Stimulated activated naive CD4-positive, alpha-beta T cell (primary cell): Measurements from ENCODE around the gene ZMYM1.
"Not testable (repeated sequence)": the region's sequence is repeated elsewhere in the genome, so short reads cannot be mapped to it uniquely, and the experiment has no call there.

Experiments
- DNase-seq, 6 experiments: peaks; one replicate each; lab custom pipeline; 2025; lab: John Stamatoyannopoulos, UW

The ZMYM1 gene

DNA sequence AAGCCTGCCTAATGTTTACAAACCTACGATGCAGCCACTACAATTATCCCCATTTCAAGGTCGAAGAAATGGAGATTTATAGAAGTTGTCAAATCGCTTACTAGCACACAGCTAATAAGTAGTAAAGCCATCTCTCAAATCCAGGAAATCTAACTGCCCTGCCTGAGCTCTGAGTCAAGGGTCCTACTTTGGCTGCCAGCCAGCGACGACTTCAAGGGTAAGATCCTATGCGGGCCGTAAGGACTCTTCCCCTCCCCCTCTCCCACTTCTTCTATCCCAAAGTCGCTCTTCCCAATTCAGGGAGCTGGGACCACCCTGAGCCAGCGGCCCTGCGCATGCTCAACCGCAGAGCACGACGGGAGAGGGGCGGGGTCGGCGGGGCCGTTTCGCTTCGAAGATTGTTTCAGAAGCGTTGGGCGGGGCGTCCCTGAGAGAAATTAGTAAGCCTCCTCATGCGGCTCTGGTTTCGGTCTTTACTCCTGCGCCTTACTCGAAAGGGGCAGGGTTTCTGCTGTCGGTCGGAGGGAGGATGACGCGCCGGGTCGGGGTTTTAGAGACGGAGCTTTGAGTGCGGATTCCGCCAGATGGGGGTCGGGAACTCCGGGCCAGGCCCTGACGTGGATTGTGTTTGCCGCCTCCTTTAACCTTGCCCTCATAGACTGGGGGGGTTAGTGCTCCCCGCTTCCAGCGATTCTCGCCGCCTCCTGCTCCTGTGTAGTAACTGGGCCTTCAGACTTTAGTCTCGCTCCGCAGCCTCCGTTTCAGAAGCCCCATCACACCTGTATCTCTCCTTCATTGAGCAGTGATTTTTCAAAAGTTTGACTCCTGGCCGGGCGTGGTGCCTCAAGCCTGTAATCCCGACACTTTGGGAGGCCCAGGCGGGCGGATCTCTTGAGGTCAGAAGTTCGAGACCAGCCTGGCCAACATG lies at the start of gene ZMYM1:
TSS of gene ZMYM1 (plus strand) at position 383 of the 928 bp plus-strand sequence. CDS start 14,603 bp downstream, outside the sequence.
- peak; percentile 62 to 76 (median 68) for DNase-seq

GRCh38 chr1:35029761-35030160 lies 49.4 kb upstream of the ZMYM1 start:
- no peak for DNase-seq

- no peak for DNase-seq
These were observed 48.8 kb upstream of the ZMYM1 start for GRCh38 chr1:35030338-35030737.

DNA sequence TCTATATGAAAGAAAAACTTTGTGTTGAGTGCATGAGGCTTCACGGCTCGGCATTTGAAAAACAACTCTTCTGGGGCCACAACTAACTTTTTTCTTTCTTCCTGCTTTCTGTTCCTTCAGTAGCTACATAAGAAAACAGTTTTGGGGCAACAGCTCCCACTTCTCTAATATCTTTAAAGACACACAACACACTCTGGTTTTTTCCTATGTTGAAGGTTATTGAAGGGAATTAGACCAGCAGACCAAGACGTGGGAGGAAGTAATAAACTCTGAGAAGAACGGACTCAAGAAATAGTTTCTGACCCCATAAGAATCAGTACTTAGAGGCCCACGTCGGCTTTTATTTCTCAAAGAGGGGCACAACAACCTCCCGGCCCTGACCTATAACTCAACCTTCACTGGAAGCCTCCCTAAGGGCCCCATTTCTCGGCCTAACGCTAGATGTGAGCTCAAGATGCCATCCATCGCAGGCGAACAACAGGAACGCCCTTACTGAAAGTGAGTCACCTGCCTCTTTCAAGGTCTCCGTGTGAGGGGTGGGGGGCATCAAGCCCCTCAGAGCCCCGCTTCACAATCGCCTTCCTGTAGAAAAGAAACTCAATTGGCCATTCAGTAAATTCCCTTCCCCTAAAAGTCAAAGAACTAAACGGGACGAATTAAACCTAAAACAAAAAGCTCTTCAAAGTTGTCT lies 48.3 kb upstream of the ZMYM1 start:
- DNase-seq: peak in 3 of 6 experiments; percentile 7 to 59 (median 31)

DNA sequence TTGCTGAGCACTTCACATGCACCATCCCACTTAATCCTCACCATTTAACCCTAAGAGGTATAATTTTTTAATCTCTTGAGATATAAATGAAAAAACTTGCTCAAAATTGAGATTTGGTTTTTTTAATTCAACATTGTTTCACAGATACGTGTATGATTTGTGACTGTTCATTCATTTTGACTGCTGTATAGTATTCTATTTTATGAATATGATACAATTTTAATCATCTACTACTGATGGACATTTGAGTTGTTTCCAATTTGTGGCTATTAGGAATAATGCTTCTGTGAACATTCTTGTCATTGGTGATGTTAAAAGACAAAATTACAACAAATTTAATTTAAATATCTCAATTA lies 46.8 kb upstream of the ZMYM1 start:
- DNase-seq: no peak

- DNase-seq: no peak
These were observed 45.8 kb upstream of the ZMYM1 start for GRCh38 chr1:35033346-35033745.

DNA sequence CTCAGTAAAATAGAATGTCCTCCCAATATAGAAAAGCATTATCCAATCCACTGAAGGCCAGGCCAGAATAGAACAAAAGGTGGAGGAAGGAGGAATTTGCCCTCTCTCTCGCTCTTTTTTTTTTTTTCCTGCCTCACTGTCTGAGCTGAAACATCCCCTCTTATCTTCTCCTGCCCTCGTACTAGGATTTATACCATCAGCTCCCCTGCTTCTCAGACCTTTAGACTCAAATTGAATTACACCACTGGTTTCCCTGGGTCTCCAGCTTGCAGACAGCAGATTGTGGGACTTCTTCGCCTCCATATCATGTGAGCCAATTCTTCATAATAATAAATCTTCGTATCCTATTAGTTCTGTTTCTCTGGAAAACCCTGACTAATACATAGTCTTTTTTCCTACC lies 42.6 kb upstream of the ZMYM1 start:
- DNase-seq: no peak

DNA sequence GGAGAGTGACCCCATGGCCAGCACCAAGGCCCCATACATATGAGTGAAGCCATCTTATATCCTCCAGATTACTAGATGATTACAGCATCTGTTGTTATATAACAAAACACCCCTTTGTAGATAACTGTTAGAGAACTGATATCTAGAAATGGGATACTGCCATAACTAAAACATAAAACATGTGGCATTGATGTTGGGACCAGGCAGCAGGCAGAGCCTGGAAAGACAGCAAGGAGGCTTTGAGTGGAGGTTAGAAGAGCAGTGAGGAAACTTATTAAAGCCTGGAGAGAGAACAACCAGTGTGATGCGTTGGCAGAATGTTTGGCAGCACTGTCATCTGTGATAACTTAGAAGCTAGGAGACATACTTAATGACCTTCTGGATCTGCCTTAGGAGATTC lies 42.0 kb upstream of the ZMYM1 start:
- no peak for DNase-seq

- no peak for DNase-seq
These were observed 40.5 kb upstream of the ZMYM1 start for GRCh38 chr1:35038723-35039122.

DNA sequence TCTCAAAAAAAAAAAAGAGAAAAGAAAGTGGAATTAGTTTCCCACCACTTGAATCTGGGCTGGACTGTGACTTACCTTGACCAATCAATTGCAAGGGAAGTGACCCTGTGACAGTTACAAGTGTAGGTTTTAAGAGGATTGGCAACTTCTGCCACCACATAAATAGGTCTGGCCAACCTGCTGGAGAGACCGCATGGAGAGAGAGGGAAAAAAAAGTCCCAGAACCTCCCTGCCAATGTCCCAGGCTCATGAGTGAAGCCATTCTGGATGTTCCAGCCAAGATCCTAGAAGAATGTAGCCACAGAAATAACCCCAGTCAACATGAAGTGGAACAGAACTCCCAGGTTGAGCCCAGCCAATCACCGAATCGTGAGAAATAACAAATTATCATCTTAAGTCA lies 35.7 kb upstream of the ZMYM1 start:
- no peak for DNase-seq

GRCh38 chr1:35044431-35044830 lies 34.8 kb upstream of the ZMYM1 start:
- no peak for DNase-seq

- DNase-seq: no peak
These were observed 32.5 kb upstream of the ZMYM1 start for GRCh38 chr1:35046730-35047129.

GRCh38 chr1:35047188-35047858 lies 31.9 kb upstream of the ZMYM1 start:
- DNase-seq: no peak

- no peak for DNase-seq
These were observed 30.1 kb upstream of the ZMYM1 start for GRCh38 chr1:35049116-35049515.

- DNase-seq: no peak
These were observed 25.8 kb upstream of the ZMYM1 start for GRCh38 chr1:35053433-35053832.

DNA sequence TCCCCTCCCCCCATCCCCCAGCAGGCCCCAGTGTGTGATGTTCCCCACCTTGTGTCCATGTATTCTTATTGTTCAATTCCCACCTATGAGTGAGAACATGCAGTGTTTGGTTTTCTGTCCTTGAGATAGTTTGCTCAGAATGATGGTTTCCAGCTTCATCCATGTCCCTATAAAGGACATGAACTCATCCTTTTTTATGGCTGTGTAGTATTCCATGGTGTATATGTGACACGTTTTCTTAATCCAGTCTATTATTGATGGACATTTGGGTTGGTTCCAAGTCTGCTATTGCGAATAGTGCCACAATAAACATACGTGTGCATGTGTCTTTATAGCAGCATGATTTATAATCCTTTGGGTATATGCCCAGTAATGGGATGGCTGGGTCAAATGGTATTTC lies 24.9 kb upstream of the ZMYM1 start:
- not testable (repeated sequence) for DNase-seq

- DNase-seq: not testable (repeated sequence)
These were observed 20.9 kb upstream of the ZMYM1 start for GRCh38 chr1:35058321-35058720.

DNA sequence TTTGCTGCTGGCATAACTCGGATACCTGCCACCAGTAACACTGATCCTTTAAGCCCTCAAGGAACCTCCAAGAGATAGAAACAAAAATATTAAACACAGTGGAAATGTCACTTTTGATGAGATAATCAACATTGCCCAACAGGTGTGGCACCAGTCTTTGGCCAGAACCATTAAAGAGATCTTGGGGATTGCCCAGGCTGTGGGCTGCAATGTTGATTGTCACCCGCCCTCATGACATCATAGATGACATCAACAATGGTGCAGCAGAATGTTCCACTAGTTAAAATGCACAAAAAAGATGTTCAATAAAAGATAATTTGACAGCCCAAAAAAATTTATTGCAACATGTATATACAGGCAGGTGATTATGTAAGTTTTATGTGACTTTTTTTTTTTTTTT lies 20.2 kb upstream of the ZMYM1 start:
- no peak for DNase-seq

DNA sequence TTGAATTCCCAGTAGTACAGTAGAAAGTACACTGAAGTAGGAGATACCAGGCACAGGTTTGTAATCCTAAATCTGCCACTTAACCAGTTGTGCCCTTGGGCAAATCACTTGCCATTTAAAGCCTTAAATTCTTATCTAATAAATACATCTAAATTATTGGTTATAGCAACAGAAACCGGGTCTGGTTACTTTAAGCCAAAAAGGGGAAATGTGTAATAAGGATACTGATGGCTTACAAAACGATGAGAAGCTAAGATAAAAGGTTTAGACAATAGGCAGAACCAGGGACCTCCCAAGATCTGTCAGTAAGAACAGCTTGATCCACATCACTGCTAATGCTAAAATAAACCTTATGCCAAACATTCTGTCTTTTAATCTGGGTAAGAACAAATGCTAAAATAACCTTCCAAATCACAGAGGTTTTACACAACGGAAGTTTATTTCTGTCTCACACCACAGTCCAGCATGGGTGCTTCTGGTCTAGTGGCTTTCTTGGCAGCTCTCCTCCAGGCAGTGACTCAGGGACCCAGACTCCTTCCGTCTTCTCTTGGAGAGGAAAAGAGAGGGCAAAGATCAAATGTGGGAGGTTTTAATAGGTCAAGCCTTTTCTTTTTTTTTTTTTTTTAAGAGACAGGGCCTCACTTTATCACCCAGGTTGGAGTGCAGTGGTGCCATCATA lies 16.5 kb upstream of the ZMYM1 start:
- no peak for DNase-seq

- DNase-seq: no peak
These were observed 14.9 kb upstream of the ZMYM1 start for GRCh38 chr1:35064265-35064664.

GRCh38 chr1:35069746-35070145 lies 9.4 kb upstream of the ZMYM1 start:
- no peak for DNase-seq

DNA sequence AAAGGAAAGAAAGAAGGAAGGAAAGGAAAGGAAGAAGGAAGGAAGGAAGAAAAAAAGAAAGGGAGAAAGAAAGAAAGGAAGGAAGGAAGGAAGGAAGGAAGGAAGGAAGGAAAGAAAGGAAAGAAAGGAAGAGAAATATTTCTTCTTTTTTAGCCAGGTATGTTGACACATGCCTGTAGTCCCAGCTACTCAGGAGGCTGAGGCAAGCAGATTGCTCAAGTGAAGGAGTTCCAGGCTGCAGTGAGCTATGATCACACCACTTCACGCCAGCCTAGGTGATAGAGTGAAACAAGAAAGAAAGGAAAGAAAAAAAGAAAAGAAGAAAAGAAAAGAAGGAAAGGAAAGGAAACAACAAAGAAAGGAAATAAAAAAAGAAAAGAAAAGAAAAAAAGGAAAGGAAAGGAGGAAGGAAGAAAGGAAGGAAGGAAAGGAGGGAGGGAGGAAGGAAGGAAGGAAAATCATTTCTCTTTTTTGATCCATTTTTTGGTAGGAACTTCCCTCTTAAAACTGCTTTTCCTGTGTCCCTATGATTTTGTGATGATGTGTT lies 5.8 kb upstream of the ZMYM1 start:
- DNase-seq: no peak
